ENCODE data around the gene OR2V2. TPM values are rescaled to one million over a fixed set of nuclear protein-coding genes. Genes with fewer than 3 reads are reported as not detected.

OR2V2 gene
- total RNA-seq, 1 experiment from 2014 or later, result not detected

DNA sequence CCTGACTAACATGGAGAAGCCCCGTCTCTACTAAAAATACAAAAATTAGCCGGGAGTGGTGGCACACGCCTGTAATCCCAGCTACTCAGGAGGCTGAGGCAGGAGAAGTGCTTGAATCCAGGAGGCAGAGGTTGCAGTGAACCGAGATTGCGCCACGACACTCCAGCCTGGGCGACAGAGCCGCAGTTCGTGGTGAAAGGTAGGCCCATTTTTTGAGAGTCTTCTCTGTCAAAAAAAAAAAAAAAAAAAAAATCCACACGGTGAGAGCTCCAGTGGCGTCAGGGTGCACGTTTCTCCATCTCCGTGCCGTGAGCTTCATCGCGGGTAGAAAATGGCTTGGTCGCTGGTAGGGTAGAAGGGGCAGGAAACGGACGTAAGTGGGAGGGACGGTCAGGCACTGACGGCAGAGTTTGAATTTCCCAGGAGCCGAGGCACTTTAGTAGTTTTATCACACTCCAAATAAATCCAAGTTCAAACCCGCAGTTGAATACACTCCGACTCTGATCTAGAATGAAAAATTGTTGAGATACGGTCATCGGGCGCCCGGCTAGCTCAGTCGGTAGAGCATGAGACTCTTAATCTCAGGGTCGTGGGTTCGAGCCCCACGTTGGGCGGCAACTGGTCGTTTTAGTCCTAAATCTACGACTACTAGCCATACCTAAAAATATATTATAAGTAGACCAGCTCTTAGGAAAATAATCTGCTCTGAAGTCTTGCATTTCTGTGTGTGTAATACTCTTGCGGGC lies 60.0 kb downstream of the OR2V2 start:
- DNase-seq (ENCODE audit: low read depth), result peak; percentile 92

DNA sequence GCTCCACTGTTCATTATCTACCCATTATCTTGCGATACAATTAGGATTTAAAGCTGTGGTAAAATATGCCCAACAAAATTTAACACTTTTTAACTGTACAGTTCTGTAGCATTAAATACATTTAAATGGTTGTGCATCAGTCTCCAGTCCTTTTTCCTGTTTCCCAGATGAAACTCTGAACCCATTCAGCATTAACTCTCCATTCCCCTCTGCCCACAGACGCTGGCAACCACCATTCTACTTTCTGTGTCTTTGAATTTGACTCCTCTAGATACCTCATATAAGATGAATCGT lies 60.5 kb downstream of the OR2V2 start:
- no peak for DNase-seq (ENCODE audit: low read depth)

Other genes starting within 250 kb of the OR2V2 start
- gene BTNL8, start 248.4 kb upstream of the OR2V2 start, total RNA-seq (2014; rRNA removed), result not detected in 2 replicates
- gene BTNL3, start 158.7 kb upstream of the OR2V2 start, total RNA-seq (2014; rRNA removed), result not detected in 2 replicates
- not detected in 2 replicates for gene BTNL9, start 107.3 kb upstream of the OR2V2 start, total RNA-seq (2014; rRNA removed)
- not detected in 2 replicates for gene OR2V1, start 16.4 kb upstream of the OR2V2 start, total RNA-seq (2014; rRNA removed)
- gene TRIM7, start 57.6 kb downstream of the OR2V2 start, total RNA-seq (2014; rRNA removed), result 1.5 and 1.6 TPM in 2 replicates
- gene TRIM41, start 75.7 kb downstream of the OR2V2 start, total RNA-seq (2014; rRNA removed), result 14.4 and 18.8 TPM in 2 replicates
- gene RACK1, start 96.3 kb downstream of the OR2V2 start, total RNA-seq (2014; rRNA removed), result 2,805 and 3,118 TPM in 2 replicates
- 3.4 and 5.7 TPM in 2 replicates for gene TRIM52, start 113.6 kb downstream of the OR2V2 start, total RNA-seq (2014; rRNA removed)
- not detected in 2 replicates for gene OR4F3, start 219.7 kb downstream of the OR2V2 start, total RNA-seq (2014; rRNA removed)